ENCODE results near the gene PKN2. TPM values are rescaled to one million over a fixed set of nuclear protein-coding genes. Genes with fewer than 3 reads are reported as not detected.
"Not testable (repeated sequence)": the region's sequence is repeated elsewhere in the genome, so short reads cannot be mapped to it uniquely, and the experiment has no call there.

Gene PKN2
- total RNA-seq, 1 experiment from 2014 or later = 31.7 TPM

GRCh38 chr1:88680471-88680870, 3.6 kb upstream of the PKN2 start:
- no peak for DNase-seq (ENCODE audit: low read depth)

GRCh38 chr1:88680911-88681622, 3.0 kb upstream of the PKN2 start:
- DNase-seq (ENCODE audit: low read depth) = no peak

GRCh38 chr1:88684482-88685258, 597 bp downstream of the PKN2 start:
- DNase-seq (ENCODE audit: low read depth) = peak; percentile 88

GRCh38 chr1:88685259-88685620, 1.2 kb downstream of the PKN2 start:
- DNase-seq (ENCODE audit: low read depth) = no peak

- no peak for DNase-seq (ENCODE audit: low read depth)
Observed at GRCh38 chr1:88691540-88691939, 7.5 kb downstream of the PKN2 start.

- DNase-seq (ENCODE audit: low read depth) = no peak
Observed at GRCh38 chr1:88695781-88696180, 11.7 kb downstream of the PKN2 start.

- DNase-seq (ENCODE audit: low read depth) = no peak
Observed at GRCh38 chr1:88697503-88697902, 13.4 kb downstream of the PKN2 start.

GRCh38 chr1:88698140-88698539, 14.1 kb downstream of the PKN2 start:
- DNase-seq (ENCODE audit: low read depth) = no peak

- DNase-seq (ENCODE audit: low read depth) = no peak
Observed at GRCh38 chr1:88698764-88699163, 14.7 kb downstream of the PKN2 start.

- DNase-seq (ENCODE audit: low read depth) = no peak
Observed at GRCh38 chr1:88700425-88701013, 16.4 kb downstream of the PKN2 start.

- no peak for DNase-seq (ENCODE audit: low read depth)
Observed at GRCh38 chr1:88701275-88701674, 17.2 kb downstream of the PKN2 start.

GRCh38 chr1:88701793-88702192, 17.7 kb downstream of the PKN2 start:
- DNase-seq (ENCODE audit: low read depth) = not testable (repeated sequence)

GRCh38 chr1:88708011-88708410, 23.9 kb downstream of the PKN2 start:
- no peak for DNase-seq (ENCODE audit: low read depth)

- DNase-seq (ENCODE audit: low read depth) = not testable (repeated sequence)
Observed at GRCh38 chr1:88712907-88713306, 28.8 kb downstream of the PKN2 start.

- DNase-seq (ENCODE audit: low read depth) = not testable (repeated sequence)
Observed at GRCh38 chr1:88716571-88716970, 32.5 kb downstream of the PKN2 start.

- DNase-seq (ENCODE audit: low read depth) = no peak
Observed at GRCh38 chr1:88722492-88722891, 38.4 kb downstream of the PKN2 start.

- DNase-seq (ENCODE audit: low read depth) = no peak
Observed at GRCh38 chr1:88726697-88727096, 42.6 kb downstream of the PKN2 start.

GRCh38 chr1:88727205-88727604, 43.1 kb downstream of the PKN2 start:
- no peak for DNase-seq (ENCODE audit: low read depth)

GRCh38 chr1:88729297-88729696, 45.2 kb downstream of the PKN2 start:
- DNase-seq (ENCODE audit: low read depth) = no peak

- no peak for DNase-seq (ENCODE audit: low read depth)
Observed at GRCh38 chr1:88730132-88730675, 46.1 kb downstream of the PKN2 start.

- DNase-seq (ENCODE audit: low read depth) = no peak
Observed at GRCh38 chr1:88730995-88731394, 46.9 kb downstream of the PKN2 start.

- DNase-seq (ENCODE audit: low read depth) = peak; percentile 72
Observed at GRCh38 chr1:88731475-88732269, 47.6 kb downstream of the PKN2 start.

Measured in Daoy (cell line).